WTC11 (cell line): ENCODE data around the gene MRPL14. TPM values are rescaled to one million over a fixed set of nuclear protein-coding genes. Genes with fewer than 3 reads are reported as not detected.

Experiments used
- ATAC-seq: fragments of 200-7000 bp; cut with Tn5 transposase; 2 replicates; pipeline ENCODE4 v1.10.0; 2021; ENCODE audit warnings: mild to moderate bottlenecking, moderate library complexity
- CTCF ChIA-PET: fragments of 300-600 bp; sonication (Branson Sonifier 250); formaldehyde crosslinking; loops from one replicate; lab custom pipeline; 2021; ENCODE audit warnings: antibody characterized with exemption; lab: Charles Lee
- POLR2A ChIA-PET: fragments of 350-600 bp; sonication (Branson Sonifier 250); formaldehyde crosslinking; loops from one replicate; lab custom pipeline; 2021; ENCODE audit warnings: antibody characterized with exemption; lab: Charles Lee
- DNase-seq: peaks from one replicate; pipeline ENCODE4 v3.0.0; 2021; ENCODE audit warnings: low spot score
- H3K27ac Mint-ChIP-seq: 2 replicates; pipeline ENCODE4 v1.8.0; 2021; ENCODE audit warnings: mixed read lengths
- H3K27me3 Mint-ChIP-seq: 2 replicates; pipeline ENCODE4 v1.8.0; 2021; ENCODE audit warnings: low read depth, mild to moderate bottlenecking, moderate library complexity, mixed read lengths
- H3K36me3 Mint-ChIP-seq: 2 replicates; pipeline ENCODE4 v1.8.0; 2021; ENCODE audit warnings: mixed read lengths
- H3K4me1 Mint-ChIP-seq: 2 replicates; pipeline ENCODE4 v1.8.0; 2022; ENCODE audit warnings: mixed read lengths
- H3K4me3 Mint-ChIP-seq: 2 replicates; pipeline ENCODE4 v1.8.0; 2021; ENCODE audit warnings: mild to moderate bottlenecking, moderate library complexity, mixed read lengths
- H3K9me3 Mint-ChIP-seq: 2 replicates; pipeline ENCODE4 v1.8.0; 2021; ENCODE audit warnings: mixed read lengths
- CREB1 ChIP-seq: sonication (generic); formaldehyde crosslinking; IDR thresholded peaks from 2 replicates; pipeline ENCODE4 v1.8.0; 2023; ENCODE audit warnings: mild to moderate bottlenecking, missing genetic modification reagents
- FOXP1 ChIP-seq: sonication (generic); formaldehyde crosslinking; IDR thresholded peaks from 2 replicates; pipeline ENCODE4 v1.8.0; 2022; ENCODE audit warnings: missing genetic modification reagents, mild to moderate bottlenecking, moderate library complexity, borderline replicate concordance
- IRF2 ChIP-seq: sonication (generic); formaldehyde crosslinking; IDR thresholded peaks from 2 replicates; pipeline ENCODE4 v1.8.0; 2022; ENCODE audit warnings: low read depth, missing genetic modification reagents, borderline replicate concordance
- NFE2L1 ChIP-seq: sonication (generic); formaldehyde crosslinking; IDR thresholded peaks from 2 replicates; pipeline ENCODE4 v1.8.1; 2023; ENCODE audit warnings: missing genetic modification reagents
- NR1H2 ChIP-seq: sonication (generic); formaldehyde crosslinking; IDR thresholded peaks from 2 replicates; pipeline ENCODE4 v1.9.0; 2021; ENCODE audit warnings: mild to moderate bottlenecking, moderate library complexity, missing genetic modification reagents
- SOX15 ChIP-seq: fragments of 250-450 bp; sonication (Bioruptor Pico); IDR thresholded peaks from 2 replicates; pipeline ENCODE4 v1.9.0; 2021; ENCODE audit warnings: mild to moderate bottlenecking
- ZNF232 ChIP-seq: sonication (generic); formaldehyde crosslinking; IDR thresholded peaks from 2 replicates; pipeline ENCODE4 v1.8.0; 2022; ENCODE audit warnings: mild to moderate bottlenecking, missing genetic modification reagents
- ZNF317 ChIP-seq: sonication (generic); formaldehyde crosslinking; IDR thresholded peaks from 2 replicates; pipeline ENCODE4 v1.8.1; 2023; ENCODE audit warnings: low read depth, mild to moderate bottlenecking, moderate library complexity, missing genetic modification reagents, borderline replicate concordance
- ZNF416 ChIP-seq: fragments of 250-450 bp; sonication (Bioruptor Pico); IDR thresholded peaks from 2 replicates; pipeline ENCODE4 v1.9.0; 2021; ENCODE audit warnings: mild to moderate bottlenecking, inconsistent platforms
- total RNA-seq: library from RNA; stranded (reverse); gene quantifications from 3 replicates; pipeline ENCODE4 v1.2.3, GENCODE V29; 2021
- TF ChIP-seq, protein P1 (sequence below): fragments of 250-450 bp; sonication (Bioruptor Pico); conservative IDR thresholded peaks from 2 replicates; pipeline ENCODE4 v1.9.0; 2021; ENCODE audit warnings: mild to moderate bottlenecking
- TF ChIP-seq, protein P2 (sequence below): sonication (generic); formaldehyde crosslinking; IDR thresholded peaks from 2 replicates; pipeline ENCODE4 v1.8.1; 2022; ENCODE audit warnings: mild to moderate bottlenecking, moderate library complexity, missing genetic modification reagents
- TF ChIP-seq, protein P3 (sequence below): sonication (generic); formaldehyde crosslinking; IDR thresholded peaks from 2 replicates; pipeline ENCODE4 v1.8.1; 2023; ENCODE audit warnings: mild to moderate bottlenecking, moderate library complexity, missing genetic modification reagents
- TF ChIP-seq, protein P4 (sequence below): sonication (generic); formaldehyde crosslinking; IDR thresholded peaks from 2 replicates; pipeline ENCODE4 v1.8.0; 2022; ENCODE audit warnings: missing genetic modification reagents
- TF ChIP-seq, protein P5 (sequence below): fragments of 250-450 bp; sonication (Bioruptor Pico); IDR thresholded peaks from 2 replicates; pipeline ENCODE4 v1.9.0; 2021; ENCODE audit warnings: mild to moderate bottlenecking
- TF ChIP-seq, protein P6 (sequence below): fragments of 250-450 bp; sonication (Bioruptor Pico); IDR thresholded peaks from 2 replicates; pipeline ENCODE4 v1.8.0; 2021; ENCODE audit warnings: mild to moderate bottlenecking
- TF ChIP-seq, protein P7 (sequence below): sonication (generic); formaldehyde crosslinking; IDR thresholded peaks from 2 replicates; pipeline ENCODE4 v1.8.0; 2022; ENCODE audit warnings: mild to moderate bottlenecking, missing genetic modification reagents
- TF ChIP-seq, protein P8 (sequence below): sonication (generic); formaldehyde crosslinking; IDR thresholded peaks from 2 replicates; pipeline ENCODE4 v1.8.1; 2023; ENCODE audit warnings: mild to moderate bottlenecking, missing genetic modification reagents, moderate library complexity

Gene MRPL14
- total RNA-seq, 1 experiment from 2014 or later = 74.2 TPM

DNA sequence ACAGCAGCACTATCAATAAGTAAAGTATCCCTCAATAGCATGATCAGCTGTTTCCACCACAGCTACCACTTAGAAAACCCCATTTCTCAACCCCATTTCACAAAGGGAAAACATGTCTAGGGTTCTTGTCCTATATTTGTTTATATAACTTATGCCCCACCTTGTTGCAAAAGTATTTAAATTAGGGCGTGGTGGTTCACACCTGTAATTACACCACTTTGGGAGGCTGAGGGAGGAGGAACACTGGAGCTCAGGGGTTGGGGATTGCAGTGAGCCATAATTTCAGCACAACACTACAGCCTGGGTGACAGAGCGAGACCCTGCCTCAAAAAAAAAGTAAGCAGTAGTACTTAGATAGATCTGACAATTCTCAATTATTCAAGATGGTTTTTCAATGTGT lies 3.7 kb downstream of the MRPL14 start (continued):
- TF ChIP-seq, protein P1, sequence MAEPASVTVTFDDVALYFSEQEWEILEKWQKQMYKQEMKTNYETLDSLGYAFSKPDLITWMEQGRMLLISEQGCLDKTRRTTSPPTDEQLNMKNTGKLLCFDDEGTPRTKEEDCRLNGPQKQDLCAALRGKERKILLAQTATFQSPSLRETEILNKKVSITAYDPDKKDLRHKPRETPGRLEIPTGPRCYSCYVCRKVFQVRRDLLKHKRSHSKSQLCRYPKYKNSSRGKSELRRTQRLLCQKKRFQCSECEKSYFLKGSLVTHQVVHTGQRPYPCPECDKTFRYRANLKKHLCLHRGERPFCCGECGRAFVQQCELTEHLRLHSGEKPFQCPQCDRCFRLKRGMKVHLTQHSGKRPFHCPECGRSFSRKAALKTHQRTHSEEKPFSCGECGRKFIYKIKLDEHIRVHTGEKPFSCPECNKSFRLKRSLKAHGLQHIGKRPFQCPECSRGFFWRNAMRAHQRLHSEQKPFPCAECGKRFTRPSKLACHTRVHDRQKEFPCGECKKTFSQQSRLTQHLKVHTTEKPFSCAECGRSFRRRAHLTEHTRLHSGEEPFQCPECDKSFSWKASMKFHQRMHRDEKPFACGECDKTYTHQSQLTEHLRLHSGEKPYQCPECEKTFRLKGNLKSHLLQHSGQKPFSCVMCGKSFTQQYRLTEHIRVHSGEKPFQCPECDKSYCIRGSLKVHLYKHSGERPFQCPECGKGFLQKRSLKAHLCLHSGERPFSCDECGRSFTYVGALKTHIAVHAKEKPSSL = no peak
- TF ChIP-seq, protein P2, sequence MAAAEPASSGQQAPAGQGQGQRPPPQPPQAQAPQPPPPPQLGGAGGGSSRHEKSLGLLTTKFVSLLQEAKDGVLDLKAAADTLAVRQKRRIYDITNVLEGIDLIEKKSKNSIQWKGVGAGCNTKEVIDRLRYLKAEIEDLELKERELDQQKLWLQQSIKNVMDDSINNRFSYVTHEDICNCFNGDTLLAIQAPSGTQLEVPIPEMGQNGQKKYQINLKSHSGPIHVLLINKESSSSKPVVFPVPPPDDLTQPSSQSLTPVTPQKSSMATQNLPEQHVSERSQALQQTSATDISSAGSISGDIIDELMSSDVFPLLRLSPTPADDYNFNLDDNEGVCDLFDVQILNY (CRISPR knock-in tag) = no peak

DNA sequence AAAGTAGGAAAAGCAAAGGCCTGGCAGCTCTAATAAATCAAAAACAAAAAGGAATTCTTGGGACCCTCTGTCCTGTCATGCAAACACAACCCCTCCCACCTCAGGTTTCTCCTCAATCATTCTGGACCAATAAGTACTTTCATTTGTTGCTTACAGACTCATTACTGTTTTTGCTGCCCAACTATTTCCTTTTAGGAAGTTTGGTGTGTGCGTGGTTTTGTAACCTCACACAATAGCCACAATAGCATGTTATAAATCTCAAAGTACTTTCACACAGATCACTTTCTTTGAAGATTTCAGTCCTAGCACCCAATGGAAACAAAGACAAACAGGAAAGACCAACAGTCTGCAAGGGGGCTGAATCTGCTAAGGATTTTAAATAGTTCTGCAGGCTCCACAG lies 4.5 kb downstream of the MRPL14 start:
- Mint-ChIP-seq H3K36me3 (peaks cover 2% of the 10 kb centered on the region), H3K4me1 (peaks cover 64% of the 10 kb centered on the region), H3K9me3 (no peaks in the 10 kb centered on the region), H3K27me3 (no peaks in the 10 kb centered on the region), H3K27ac (peak overlapping the region; percentile 87), H3K4me3 (no peak overlapping the region)
- no peak for DNase-seq
- ATAC-seq = no peak
- ChIA-PET CTCF (interaction anchor here (1.7 kb wide), 1 partner anchor 12 kb away, joined by 6 read pairs; no protein-coding TSS in a partner anchor), POLR2A (no interaction called here)
- TF ChIP-seq SOX15 (CRISPR knock-in tag) (no peak), IRF2 (CRISPR knock-in tag) (no peak), NFE2L1 (CRISPR knock-in tag) (no peak), NR1H2 (CRISPR knock-in tag) (no peak), FOXP1 (CRISPR knock-in tag) (no peak), ZNF232 (no peak), ZNF317 (no peak), ZNF416 (CRISPR knock-in tag) (no peak), CREB1 (CRISPR knock-in tag) (no peak)
- TF ChIP-seq, protein P3, sequence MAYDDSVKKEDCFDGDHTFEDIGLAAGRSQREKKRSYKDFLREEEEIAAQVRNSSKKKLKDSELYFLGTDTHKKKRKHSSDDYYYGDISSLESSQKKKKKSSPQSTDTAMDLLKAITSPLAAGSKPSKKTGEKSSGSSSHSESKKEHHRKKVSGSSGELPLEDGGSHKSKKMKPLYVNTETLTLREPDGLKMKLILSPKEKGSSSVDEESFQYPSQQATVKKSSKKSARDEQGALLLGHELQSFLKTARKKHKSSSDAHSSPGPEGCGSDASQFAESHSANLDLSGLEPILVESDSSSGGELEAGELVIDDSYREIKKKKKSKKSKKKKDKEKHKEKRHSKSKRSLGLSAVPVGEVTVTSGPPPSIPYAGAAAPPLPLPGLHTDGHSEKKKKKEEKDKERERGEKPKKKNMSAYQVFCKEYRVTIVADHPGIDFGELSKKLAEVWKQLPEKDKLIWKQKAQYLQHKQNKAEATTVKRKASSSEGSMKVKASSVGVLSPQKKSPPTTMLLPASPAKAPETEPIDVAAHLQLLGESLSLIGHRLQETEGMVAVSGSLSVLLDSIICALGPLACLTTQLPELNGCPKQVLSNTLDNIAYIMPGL (CRISPR knock-in tag) = no peak
- TF ChIP-seq, protein P4, sequence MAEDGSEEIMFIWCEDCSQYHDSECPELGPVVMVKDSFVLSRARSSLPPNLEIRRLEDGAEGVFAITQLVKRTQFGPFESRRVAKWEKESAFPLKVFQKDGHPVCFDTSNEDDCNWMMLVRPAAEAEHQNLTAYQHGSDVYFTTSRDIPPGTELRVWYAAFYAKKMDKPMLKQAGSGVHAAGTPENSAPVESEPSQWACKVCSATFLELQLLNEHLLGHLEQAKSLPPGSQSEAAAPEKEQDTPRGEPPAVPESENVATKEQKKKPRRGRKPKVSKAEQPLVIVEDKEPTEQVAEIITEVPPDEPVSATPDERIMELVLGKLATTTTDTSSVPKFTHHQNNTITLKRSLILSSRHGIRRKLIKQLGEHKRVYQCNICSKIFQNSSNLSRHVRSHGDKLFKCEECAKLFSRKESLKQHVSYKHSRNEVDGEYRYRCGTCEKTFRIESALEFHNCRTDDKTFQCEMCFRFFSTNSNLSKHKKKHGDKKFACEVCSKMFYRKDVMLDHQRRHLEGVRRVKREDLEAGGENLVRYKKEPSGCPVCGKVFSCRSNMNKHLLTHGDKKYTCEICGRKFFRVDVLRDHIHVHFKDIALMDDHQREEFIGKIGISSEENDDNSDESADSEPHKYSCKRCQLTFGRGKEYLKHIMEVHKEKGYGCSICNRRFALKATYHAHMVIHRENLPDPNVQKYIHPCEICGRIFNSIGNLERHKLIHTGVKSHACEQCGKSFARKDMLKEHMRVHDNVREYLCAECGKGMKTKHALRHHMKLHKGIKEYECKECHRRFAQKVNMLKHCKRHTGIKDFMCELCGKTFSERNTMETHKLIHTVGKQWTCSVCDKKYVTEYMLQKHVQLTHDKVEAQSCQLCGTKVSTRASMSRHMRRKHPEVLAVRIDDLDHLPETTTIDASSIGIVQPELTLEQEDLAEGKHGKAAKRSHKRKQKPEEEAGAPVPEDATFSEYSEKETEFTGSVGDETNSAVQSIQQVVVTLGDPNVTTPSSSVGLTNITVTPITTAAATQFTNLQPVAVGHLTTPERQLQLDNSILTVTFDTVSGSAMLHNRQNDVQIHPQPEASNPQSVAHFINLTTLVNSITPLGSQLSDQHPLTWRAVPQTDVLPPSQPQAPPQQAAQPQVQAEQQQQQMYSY (CRISPR knock-in tag) = no peak
- TF ChIP-seq, protein P5, sequence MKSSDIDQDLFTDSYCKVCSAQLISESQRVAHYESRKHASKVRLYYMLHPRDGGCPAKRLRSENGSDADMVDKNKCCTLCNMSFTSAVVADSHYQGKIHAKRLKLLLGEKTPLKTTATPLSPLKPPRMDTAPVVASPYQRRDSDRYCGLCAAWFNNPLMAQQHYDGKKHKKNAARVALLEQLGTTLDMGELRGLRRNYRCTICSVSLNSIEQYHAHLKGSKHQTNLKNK (CRISPR knock-in tag) = no peak
- TF ChIP-seq, protein P6, sequence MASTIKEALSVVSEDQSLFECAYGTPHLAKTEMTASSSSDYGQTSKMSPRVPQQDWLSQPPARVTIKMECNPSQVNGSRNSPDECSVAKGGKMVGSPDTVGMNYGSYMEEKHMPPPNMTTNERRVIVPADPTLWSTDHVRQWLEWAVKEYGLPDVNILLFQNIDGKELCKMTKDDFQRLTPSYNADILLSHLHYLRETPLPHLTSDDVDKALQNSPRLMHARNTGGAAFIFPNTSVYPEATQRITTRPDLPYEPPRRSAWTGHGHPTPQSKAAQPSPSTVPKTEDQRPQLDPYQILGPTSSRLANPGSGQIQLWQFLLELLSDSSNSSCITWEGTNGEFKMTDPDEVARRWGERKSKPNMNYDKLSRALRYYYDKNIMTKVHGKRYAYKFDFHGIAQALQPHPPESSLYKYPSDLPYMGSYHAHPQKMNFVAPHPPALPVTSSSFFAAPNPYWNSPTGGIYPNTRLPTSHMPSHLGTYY = no peak
- TF ChIP-seq, protein P7, sequence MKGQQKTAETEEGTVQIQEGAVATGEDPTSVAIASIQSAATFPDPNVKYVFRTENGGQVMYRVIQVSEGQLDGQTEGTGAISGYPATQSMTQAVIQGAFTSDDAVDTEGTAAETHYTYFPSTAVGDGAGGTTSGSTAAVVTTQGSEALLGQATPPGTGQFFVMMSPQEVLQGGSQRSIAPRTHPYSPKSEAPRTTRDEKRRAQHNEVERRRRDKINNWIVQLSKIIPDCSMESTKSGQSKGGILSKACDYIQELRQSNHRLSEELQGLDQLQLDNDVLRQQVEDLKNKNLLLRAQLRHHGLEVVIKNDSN (CRISPR knock-in tag) = no peak
- TF ChIP-seq, protein P8, sequence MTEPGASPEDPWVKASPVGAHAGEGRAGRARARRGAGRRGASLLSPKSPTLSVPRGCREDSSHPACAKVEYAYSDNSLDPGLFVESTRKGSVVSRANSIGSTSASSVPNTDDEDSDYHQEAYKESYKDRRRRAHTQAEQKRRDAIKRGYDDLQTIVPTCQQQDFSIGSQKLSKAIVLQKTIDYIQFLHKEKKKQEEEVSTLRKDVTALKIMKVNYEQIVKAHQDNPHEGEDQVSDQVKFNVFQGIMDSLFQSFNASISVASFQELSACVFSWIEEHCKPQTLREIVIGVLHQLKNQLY (CRISPR knock-in tag) = no peak
